GM12873 (cell line): ENCODE results near the gene SORBS1.

ENCODE experiments used
- CTCF ChIP-seq: IDR thresholded peaks from 2 replicates; pipeline ENCODE4 v1.5.1; 2012; ENCODE audit warnings: low read depth, mild to moderate bottlenecking, moderate library complexity, low read length, control low read depth; ENCODE audit not compliant: insufficient read depth; ENCODE audit errors: missing control alignments

SORBS1 gene

GRCh38 chr10:95466436-95466835, 94.7 kb downstream of the SORBS1 start:
- TF ChIP-seq CTCF: no peak

- TF ChIP-seq CTCF: no peak
Observed at GRCh38 chr10:95464280-95464679, 96.9 kb downstream of the SORBS1 start.

GRCh38 chr10:95462740-95463667, 98.2 kb downstream of the SORBS1 start:
- TF ChIP-seq CTCF: no peak

- no peak for TF ChIP-seq CTCF
Observed at GRCh38 chr10:95461611-95462010, 99.6 kb downstream of the SORBS1 start.

GRCh38 chr10:95459446-95460045, 101.6 kb downstream of the SORBS1 start:
- no peak for TF ChIP-seq CTCF

- no peak for TF ChIP-seq CTCF
Observed at GRCh38 chr10:95458871-95459270, 102.3 kb downstream of the SORBS1 start.

- no peak for TF ChIP-seq CTCF
Observed at GRCh38 chr10:95458014-95458413, 103.2 kb downstream of the SORBS1 start.
